ENCODE results near the gene MSN. TPM values are rescaled to one million over a fixed set of nuclear protein-coding genes. Genes with fewer than 3 reads are reported as not detected.

The MSN gene
- total and polyA plus RNA-seq, 2 of the 13 experiments (the other 11 are each of a cell fraction or from before 2014, with no cell fraction given), result 0.15 TPM; not detected in 1

DNA sequence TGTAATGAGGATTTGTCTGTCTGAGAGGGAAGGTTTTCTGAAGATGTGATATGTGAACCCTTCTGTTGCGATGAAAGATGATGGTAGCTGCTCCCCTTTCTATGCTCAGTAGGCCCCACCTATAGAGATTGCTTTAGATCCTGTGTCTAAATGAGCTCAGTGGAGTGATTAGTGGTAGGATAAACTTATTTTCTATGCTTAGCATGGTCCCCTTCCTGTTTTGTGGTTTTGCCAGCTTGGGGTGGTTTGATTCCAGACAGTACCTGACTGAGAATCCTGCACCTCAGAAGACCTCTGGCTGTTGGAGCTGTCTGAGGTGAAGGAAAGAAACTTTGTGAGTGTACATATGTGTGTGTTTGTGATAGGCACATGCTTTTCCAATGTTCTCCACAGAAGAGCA lies 17.7 kb downstream of the MSN start:
- H3K9me3 ChIP-seq (ENCODE audit: low read length), result no peaks in the 10 kb centered on the region
- no peaks in the 10 kb centered on the region for H3K4me1 ChIP-seq (ENCODE audit: insufficient read depth, low read length)
- in situ Hi-C loops (cut with HindIII; ENCODE audit: extremely low pct_ligation_motif_present, low pct_unique_long_range_greater_than_20kb) (no loop called here), intact Hi-C loops (cut with micrococcal nuclease; ENCODE audit: unreplicated experiment) (no loop called here)
- ATAC-seq (no peak), DNase-seq (ENCODE audit: low spot score) (no peak), FAIRE-seq (no peak)
- POLR2A ChIA-PET, result no interaction called here
- H3K4me3 ChIP-seq (replicated peaks in 1 of 3; ENCODE audit: insufficient read depth in 1 of 3, low read depth in 2 of 3, low read length in 3 of 3), result no peak overlapping the region
- no peaks in the 10 kb centered on the region for H4K20me1 ChIP-seq (ENCODE audit: insufficient read depth, low read length)
- no peaks in the 10 kb centered on the region for H3K79me2 ChIP-seq (ENCODE audit: insufficient read depth, low read length)
- BruUV-seq (replicated peaks), result no TSS peak
- H3K27me3 ChIP-seq (ENCODE audit: control insufficient read depth in 1 of 2, insufficient read depth in 2 of 2, low read length in 2 of 2), result no peaks in the 10 kb centered on the region
- H2AFZ ChIP-seq (ENCODE audit: low read length), result no peak overlapping the region
- H3K9ac ChIP-seq (ENCODE audit: insufficient read depth, low read depth, low read length), result no peak overlapping the region
- 100% methylated on average over 1 of the region's 1 CpG for WGBS (ENCODE audit: low lambda C conversion rate)
- CTCF ChIA-PET (ENCODE audit: low intra/inter-chr PET ratio, low total read pairs), result no interaction called here
- H3K27ac ChIP-seq (ENCODE audit: extremely low read length, insufficient read depth, low read length), result no peak overlapping the region
- H3K36me3 ChIP-seq (replicated peaks in 1 of 2; ENCODE audit: control insufficient read depth in 1 of 2, insufficient read depth in 2 of 2, low read length in 2 of 2), result no peaks in the 10 kb centered on the region
- H3K4me2 ChIP-seq (ENCODE audit: low read depth, low read length), result no peak overlapping the region
- TF ChIP-seq STAT6 (CRISPR knock-in tag; IDR thresholded peaks at IDR 0.05; ENCODE audit: borderline replicate concordance) (no peak), THYN1 (CRISPR knock-in tag; IDR thresholded peaks at IDR 0.05; ENCODE audit: borderline replicate concordance, low read depth) (no peak), ZNF441 (CRISPR knock-in tag; IDR thresholded peaks at IDR 0.05; ENCODE audit: borderline replicate concordance) (no peak), KAT7 (CRISPR knock-in tag; IDR thresholded peaks at IDR 0.05; ENCODE audit: borderline replicate concordance) (no peak), MXI1 (IDR thresholded peaks at IDR 0.05; ENCODE audit: borderline replicate concordance, low read depth, low read length) (no peak), ZBTB37 (CRISPR knock-in tag; IDR thresholded peaks at IDR 0.05) (no peak), HOXA9 (CRISPR knock-in tag; IDR thresholded peaks at IDR 0.05; ENCODE audit: borderline replicate concordance) (no peak), SIN3A (IDR thresholded peaks at IDR 0.05; ENCODE audit: borderline replicate concordance, low read depth, low read length) (no peak), UBTF (CRISPR knock-in tag; IDR thresholded peaks at IDR 0.05) (no peak)
- TF ChIP-seq, protein P1, sequence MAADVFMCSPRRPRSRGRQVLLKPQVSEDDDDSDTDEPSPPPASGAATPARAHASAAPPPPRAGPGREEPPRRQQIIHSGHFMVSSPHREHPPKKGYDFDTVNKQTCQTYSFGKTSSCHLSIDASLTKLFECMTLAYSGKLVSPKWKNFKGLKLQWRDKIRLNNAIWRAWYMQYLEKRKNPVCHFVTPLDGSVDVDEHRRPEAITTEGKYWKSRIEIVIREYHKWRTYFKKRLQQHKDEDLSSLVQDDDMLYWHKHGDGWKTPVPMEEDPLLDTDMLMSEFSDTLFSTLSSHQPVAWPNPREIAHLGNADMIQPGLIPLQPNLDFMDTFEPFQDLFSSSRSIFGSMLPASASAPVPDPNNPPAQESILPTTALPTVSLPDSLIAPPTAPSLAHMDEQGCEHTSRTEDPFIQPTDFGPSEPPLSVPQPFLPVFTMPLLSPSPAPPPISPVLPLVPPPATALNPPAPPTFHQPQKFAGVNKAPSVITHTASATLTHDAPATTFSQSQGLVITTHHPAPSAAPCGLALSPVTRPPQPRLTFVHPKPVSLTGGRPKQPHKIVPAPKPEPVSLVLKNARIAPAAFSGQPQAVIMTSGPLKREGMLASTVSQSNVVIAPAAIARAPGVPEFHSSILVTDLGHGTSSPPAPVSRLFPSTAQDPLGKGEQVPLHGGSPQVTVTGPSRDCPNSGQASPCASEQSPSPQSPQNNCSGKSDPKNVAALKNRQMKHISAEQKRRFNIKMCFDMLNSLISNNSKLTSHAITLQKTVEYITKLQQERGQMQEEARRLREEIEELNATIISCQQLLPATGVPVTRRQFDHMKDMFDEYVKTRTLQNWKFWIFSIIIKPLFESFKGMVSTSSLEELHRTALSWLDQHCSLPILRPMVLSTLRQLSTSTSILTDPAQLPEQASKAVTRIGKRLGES (CRISPR knock-in tag; IDR thresholded peaks at IDR 0.05; ENCODE audit: borderline replicate concordance), result no peak
- TF ChIP-seq, protein P2, sequence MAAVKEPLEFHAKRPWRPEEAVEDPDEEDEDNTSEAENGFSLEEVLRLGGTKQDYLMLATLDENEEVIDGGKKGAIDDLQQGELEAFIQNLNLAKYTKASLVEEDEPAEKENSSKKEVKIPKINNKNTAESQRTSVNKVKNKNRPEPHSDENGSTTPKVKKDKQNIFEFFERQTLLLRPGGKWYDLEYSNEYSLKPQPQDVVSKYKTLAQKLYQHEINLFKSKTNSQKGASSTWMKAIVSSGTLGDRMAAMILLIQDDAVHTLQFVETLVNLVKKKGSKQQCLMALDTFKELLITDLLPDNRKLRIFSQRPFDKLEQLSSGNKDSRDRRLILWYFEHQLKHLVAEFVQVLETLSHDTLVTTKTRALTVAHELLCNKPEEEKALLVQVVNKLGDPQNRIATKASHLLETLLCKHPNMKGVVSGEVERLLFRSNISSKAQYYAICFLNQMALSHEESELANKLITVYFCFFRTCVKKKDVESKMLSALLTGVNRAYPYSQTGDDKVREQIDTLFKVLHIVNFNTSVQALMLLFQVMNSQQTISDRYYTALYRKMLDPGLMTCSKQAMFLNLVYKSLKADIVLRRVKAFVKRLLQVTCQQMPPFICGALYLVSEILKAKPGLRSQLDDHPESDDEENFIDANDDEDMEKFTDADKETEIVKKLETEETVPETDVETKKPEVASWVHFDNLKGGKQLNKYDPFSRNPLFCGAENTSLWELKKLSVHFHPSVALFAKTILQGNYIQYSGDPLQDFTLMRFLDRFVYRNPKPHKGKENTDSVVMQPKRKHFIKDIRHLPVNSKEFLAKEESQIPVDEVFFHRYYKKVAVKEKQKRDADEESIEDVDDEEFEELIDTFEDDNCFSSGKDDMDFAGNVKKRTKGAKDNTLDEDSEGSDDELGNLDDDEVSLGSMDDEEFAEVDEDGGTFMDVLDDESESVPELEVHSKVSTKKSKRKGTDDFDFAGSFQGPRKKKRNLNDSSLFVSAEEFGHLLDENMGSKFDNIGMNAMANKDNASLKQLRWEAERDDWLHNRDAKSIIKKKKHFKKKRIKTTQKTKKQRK (IDR thresholded peaks at IDR 0.05; ENCODE audit: low read length), result no peak

All from HepG2 (cell line).